ENCODE measurements around the gene DUSP28. TPM values are rescaled to one million over a fixed set of nuclear protein-coding genes. Genes with fewer than 3 reads are reported as not detected.

DUSP28 gene
- total RNA-seq, 1 donor from 2014 or later: 5.3 TPM

DNA sequence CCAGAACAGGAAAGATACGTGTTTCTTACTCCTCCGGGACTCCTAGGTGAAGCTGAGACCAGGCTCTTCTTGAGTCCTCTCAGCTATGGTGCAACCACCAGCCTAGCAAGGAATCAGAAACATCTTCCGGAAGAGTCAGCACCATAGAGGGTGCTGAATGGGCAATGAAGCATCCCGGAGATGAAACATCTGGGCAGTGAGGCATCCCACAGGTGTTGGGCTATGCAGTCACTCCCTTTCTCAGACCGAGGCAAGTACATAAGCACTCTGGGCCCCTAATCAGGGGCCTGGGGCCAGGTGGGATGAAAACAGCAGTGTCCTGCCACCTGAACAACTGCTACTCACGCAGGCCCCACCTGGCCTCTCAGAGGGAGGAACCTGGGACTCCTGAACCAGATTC lies 24.9 kb downstream of the DUSP28 start:
- TF ChIP-seq, protein P1, sequence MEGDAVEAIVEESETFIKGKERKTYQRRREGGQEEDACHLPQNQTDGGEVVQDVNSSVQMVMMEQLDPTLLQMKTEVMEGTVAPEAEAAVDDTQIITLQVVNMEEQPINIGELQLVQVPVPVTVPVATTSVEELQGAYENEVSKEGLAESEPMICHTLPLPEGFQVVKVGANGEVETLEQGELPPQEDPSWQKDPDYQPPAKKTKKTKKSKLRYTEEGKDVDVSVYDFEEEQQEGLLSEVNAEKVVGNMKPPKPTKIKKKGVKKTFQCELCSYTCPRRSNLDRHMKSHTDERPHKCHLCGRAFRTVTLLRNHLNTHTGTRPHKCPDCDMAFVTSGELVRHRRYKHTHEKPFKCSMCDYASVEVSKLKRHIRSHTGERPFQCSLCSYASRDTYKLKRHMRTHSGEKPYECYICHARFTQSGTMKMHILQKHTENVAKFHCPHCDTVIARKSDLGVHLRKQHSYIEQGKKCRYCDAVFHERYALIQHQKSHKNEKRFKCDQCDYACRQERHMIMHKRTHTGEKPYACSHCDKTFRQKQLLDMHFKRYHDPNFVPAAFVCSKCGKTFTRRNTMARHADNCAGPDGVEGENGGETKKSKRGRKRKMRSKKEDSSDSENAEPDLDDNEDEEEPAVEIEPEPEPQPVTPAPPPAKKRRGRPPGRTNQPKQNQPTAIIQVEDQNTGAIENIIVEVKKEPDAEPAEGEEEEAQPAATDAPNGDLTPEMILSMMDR (IDR thresholded peaks at IDR 0.05): no peak
- Histone ChIP-seq H3K27me3 (no peaks in the 10 kb centered on the region), H3K9me3 (no peaks in the 10 kb centered on the region), H3K27ac (peak overlapping the region; percentile 94), H3K4me3 (peak overlapping the region; percentile 72), H3K36me3 (peaks cover 6% of the 10 kb centered on the region), H3K4me1 (peaks cover 38% of the 10 kb centered on the region)
- intact Hi-C loops (cut with DNase I): no loop called here
- DNase-seq (peak; percentile 26), ATAC-seq (no peak)

DNA sequence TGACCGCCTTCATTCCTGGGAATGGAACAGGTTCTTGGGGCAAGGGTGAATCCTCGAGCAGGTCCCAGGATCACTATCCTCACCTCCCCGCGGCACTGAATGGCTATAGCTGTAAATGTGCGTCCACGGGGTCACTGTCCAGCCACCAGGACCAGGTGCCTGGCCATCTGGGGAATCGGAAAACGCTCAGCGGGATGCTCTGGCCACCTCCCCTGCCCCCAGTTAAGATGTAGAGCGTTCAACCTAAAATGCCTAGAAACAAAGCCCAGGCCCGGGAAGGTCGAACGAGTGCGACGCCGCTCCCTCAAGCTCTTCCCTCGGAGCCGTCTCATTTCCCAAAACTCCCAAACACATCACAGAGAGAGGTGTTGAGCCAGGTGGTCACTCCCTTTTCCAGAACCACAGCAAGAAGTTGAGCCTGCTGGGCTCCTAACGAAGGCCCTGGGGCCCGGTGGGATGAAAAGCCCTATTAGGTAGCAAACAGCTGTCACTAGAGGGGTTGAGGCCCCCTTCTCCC lies 25.6 kb downstream of the DUSP28 start:
- DNase-seq: peak; percentile 48
- Histone ChIP-seq H3K9me3 (no peaks in the 10 kb centered on the region), H3K4me1 (peaks cover 31% of the 10 kb centered on the region), H3K36me3 (peaks cover 11% of the 10 kb centered on the region), H3K27me3 (no peaks in the 10 kb centered on the region), H3K4me3 (peak overlapping the region; percentile 72), H3K27ac (peak overlapping the region; percentile 94)
- TF ChIP-seq, protein P1 (IDR thresholded peaks at IDR 0.05): no peak
- no peak for ATAC-seq
- intact Hi-C loops (cut with DNase I): no loop called here

DNA sequence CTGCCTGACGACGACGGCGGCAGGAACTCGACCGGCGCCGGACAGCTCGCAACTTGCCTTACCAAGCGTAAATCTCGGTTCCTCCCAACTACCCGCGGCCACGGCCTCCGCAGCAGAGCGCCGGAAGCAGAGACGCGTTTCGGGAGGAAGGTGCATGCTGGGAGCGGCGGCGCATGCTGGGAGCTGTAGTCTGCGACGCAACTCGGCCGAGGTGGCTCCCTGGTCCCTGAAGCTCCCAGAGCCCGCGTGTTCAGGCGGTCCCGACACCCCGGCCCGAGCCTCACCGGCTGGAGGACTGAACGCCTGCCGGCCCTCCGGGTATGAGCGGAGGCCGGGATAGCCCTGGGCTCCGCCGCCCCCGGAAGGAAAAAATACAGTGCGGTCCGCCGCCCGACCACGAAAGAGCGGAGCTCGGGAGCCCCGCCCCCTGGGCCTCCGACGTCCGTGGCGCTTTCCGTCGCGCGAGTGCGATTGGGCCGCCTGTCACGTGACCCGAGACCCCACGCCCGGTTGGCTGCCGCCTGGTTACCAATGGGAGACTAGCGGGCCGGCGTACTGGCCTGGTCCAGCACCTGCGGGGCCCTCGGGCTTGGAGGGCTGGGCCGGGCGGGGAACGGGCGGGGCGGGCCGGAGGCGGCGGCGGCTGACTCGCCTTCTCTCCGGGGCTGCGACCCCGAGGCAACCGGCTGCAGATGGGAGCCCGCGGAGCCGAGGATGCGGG lies 26.2 kb downstream of the DUSP28 start, which contains the start of gene CAPN10:
Gene CAPN10 (plus strand): TSS at position 537 of the 721 bp plus-strand sequence. CDS start 178 bp downstream, at position 715.
- ATAC-seq (peak; percentile 97), DNase-seq (peak; percentile 100)
- intact Hi-C loops (cut with DNase I): no loop called here
- H3K27ac ChIP-seq: peak within 1 kb of the TSS; percentile 94
- H3K36me3 ChIP-seq: peaks cover 18% of the 10 kb centered on the region
- TF ChIP-seq, protein P1 (IDR thresholded peaks at IDR 0.05): no peak
- H3K27me3 ChIP-seq: no peaks in the 10 kb centered on the region
- H3K9me3 ChIP-seq: no peaks in the 10 kb centered on the region
- H3K4me1 ChIP-seq: peaks cover 30% of the 10 kb centered on the region
- H3K4me3 ChIP-seq: peak within 1 kb of the TSS; percentile 72

DNA sequence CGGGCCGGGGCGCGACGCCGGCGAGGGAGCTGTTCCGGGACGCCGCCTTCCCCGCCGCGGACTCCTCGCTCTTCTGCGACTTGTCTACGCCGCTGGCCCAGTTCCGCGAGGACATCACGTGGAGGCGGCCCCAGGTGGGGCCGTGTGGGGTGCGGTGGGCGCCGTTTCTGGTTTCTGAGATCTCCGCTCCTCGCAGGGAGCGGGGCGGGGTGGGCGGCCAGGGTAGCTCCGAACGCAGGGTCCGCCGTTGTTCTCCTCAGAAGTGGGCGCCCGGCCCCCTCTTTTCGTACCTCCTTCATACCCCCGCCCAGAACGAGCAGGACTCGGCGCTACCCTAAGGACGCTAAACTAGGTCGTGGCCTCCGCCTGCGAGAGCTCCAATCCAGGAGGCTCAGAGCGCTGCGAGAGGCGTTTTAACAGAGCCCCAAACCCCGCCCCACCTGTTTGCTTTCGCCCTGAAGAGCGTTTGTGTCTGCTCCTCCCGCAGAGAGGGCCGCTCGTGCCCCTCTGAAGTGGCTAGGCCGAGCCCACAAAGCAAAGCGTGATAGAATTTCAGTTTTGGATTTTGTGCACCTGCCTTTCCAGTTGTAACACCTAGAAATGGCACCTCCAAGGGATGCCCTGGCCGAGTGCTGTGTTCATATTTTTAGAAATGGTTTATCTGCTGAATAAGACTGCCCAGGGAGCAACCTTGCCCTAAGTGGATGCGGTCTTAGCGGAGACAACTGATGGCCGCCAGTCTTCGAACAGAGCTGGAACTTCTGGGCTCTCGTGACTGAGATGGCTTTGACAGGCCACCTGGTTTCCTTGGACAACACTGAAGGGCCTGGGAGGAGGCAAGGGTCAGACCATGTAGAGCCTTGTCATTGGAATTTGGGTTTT lies 27.0 kb downstream of the DUSP28 start:
- H3K27me3 ChIP-seq: no peaks in the 10 kb centered on the region
- H3K4me1 ChIP-seq: peaks cover 30% of the 10 kb centered on the region
- TF ChIP-seq, protein P1 (IDR thresholded peaks at IDR 0.05): no peak
- H3K27ac ChIP-seq: peak overlapping the region; percentile 94
- H3K9me3 ChIP-seq: no peaks in the 10 kb centered on the region
- peaks cover 26% of the 10 kb centered on the region for H3K36me3 ChIP-seq
- H3K4me3 ChIP-seq: peak overlapping the region; percentile 72
- intact Hi-C loops (cut with DNase I): no loop called here
- ATAC-seq (peak; percentile 32), DNase-seq (peak; percentile 79)

DNA sequence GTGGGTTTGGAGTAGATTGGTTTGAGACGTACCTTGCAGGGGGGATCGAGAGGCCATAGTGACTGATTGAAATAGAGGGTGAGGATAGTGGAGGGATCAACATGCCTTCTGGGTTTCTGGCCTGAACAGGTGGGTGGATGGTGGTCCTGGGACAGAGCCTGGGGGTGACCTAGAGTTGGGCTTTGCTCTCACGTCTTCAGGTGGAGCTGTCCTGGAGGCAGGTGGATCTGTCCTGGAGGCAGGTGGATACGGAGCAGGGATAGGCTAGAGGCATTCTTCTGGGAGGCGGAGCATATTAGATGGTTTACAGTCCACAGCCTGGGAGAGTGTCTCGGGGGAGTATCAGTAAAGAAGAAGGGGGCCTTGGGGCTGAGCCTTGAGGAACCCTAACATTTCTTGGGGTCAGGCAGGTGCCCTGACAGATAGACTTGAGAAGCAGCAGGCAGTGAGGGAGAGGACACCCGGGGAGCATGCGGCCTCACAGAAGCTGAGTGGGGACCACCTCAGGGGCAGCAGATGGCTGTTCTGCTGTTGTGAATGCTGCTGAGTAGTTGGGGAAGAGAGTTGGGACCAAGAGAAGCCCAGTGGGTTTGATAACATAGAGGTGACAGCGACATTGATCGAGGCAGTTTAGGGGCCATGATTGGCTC lies 28.0 kb downstream of the DUSP28 start:
- Histone ChIP-seq H3K27ac (no peak overlapping the region), H3K27me3 (no peaks in the 10 kb centered on the region), H3K36me3 (peaks cover 31% of the 10 kb centered on the region), H3K4me1 (peaks cover 30% of the 10 kb centered on the region), H3K9me3 (no peaks in the 10 kb centered on the region), H3K4me3 (no peak overlapping the region)
- DNase-seq: peak; percentile 39
- TF ChIP-seq, protein P1 (IDR thresholded peaks at IDR 0.05): no peak
- ATAC-seq: no peak
- intact Hi-C loops (cut with DNase I): no loop called here
